GM15510 (cell line): Measurements from ENCODE around the gene SMOC2.

ENCODE experiments used
- POLR2A ChIP-seq: IDR thresholded peaks from 3 replicates; pipeline ENCODE4 v1.6.1; 2011; ENCODE audit warnings: borderline replicate concordance; ENCODE audit not compliant: insufficient read length; ENCODE audit errors: extremely low read depth

Gene SMOC2

DNA sequence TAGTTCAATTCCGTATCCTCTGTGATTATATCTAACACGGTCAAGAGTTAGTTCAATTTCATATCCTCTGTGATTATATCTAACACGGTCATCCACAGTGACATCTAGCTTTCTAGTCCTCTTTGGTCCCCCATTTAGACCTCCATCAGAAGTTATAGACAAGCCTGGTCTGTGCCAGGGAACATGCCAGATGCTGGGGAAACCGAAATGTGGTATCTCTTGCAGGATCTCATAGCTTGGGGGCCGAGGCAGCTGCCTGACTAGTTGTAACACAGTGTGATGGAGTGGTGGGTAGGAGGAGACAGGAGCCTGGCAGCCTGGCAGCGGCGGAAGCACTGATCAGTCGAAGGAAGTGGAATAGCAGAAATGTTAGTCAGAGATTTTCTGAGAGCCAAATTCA lies 13.8 kb upstream of the SMOC2 start:
- no peak for TF ChIP-seq POLR2A

DNA sequence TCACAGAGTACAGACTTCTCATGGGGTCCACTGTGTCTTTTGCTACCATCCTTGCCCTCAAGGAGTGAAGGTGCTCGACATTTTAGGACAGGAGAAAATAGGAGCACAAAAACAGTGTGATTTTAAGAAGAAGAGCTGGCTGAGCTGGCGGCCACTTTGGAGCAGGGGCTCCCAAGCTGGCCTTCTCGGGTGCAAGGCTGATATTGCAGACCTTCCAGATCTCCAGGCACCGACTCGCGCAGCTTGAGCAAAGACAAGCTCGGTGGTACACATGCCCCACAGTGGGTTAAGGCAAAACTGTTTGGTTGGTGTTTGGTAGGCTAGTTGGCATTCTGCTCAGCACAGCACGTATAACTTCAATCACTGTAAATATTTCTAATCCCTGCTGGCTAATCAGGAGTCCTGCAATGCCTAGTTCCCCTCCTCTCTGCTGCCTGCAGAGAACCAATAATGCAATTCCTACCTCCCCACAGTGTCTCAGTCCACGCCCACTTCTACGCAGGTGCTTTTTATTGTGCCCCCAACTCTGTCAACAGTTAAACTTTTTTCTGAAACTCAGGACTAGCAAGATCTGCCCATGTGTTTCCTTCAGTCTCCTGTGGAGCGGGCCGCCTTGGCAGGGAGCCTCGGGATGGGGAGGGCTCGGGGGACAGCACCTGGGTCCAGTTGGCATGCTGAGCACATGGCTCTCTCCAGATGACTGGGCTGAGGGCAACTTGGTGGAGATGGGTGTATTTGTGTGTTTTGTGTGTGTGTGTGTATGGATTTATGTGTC lies 12.7 kb upstream of the SMOC2 start:
- no peak for TF ChIP-seq POLR2A

DNA sequence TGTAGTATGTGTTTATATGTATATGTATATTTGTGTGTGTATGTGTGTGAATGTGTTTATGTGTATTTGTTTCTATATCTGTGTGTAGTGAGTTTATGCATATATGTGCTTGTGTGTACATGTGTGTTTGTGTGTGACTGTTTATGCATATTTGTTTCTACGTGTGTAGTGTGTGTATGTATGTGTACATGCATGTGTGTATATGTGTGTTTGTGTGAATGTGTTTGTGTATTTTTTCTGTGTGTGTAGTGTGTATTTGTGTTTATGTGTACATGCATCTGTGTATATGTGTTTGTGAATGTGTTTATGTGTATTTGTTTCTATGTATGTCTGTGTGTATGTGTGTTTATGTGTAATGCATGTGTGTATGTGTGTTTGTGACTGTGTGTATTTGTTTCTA lies 12.1 kb upstream of the SMOC2 start:
- no peak for TF ChIP-seq POLR2A

DNA sequence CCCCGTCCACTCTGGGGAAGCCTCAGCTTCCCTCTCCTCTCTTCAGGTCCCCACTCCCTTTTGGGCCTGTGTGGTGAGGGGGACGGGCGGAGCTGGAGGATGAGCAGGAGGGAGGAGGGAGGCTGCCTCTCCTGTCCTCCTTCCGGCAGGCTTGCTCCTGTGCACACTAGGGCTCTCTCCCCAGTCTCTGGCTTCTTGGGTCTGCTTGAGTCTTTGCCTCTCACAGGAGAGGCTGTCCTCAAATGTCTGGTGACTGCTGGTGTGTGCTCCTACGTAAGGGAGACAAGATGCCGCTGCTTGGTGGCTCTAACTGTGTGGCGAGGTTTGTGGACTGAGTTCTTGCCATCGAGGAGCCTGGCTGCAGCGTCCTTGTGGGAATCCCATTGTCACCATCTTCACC lies 8.8 kb upstream of the SMOC2 start:
- no peak for TF ChIP-seq POLR2A

DNA sequence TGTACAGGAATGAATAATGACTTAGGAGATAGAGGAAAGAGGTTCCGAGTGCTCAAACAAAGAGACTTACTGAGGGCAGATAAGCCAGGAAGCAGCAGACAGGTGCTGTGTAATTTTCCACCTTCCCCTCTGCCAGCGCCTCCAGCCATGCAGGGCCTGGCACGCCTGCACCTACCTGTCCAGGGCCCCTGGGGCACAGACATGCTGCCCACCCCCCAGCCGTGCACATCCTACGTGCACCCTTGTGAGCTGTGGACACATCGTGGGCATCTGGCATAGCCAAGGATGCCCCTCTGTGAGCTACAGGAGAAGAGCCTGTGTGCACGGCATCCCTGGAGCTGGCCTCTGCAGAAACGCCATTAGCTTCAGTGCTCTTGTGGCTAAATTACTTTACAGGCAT lies 7.1 kb upstream of the SMOC2 start:
- TF ChIP-seq POLR2A, result no peak

DNA sequence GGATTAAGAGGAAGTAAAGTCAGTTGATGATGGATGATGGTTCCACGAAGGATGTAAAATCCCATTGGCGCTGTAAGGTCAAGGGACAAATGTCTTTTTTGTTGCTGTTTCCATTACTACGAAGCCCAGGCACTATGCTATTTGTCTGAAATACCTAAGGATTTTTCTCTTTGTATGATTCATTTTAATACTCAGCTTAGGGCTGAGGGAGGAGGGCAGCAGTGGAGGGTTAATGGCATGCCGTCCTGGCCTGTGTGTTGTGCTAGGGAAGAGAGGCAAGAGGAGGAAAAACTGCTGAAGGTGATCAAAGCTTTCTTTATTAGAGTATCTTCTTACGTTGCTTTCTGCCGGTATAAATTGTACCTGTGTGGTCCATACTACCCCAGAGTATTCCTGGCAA lies 6.5 kb upstream of the SMOC2 start:
- no peak for TF ChIP-seq POLR2A

DNA sequence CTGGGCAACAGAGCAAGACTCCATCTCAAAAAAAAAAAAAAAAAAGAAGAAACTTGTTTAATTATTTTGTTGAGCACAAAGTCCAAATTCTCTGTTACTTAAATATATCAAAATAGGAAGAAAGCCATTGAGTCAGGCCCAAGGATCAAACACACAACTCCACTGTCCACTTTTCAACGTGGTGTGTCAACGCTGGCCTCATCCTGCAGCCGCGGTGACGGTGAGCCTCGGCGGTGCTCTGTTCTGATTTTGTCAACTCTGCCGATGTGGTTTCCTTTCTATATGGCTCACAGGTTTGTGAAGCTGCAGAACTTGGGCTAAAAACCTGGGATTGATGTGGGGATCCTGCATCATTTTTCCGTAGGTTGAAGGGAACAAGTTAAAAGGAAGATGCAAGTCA lies 3.2 kb upstream of the SMOC2 start:
- TF ChIP-seq POLR2A, result no peak

DNA sequence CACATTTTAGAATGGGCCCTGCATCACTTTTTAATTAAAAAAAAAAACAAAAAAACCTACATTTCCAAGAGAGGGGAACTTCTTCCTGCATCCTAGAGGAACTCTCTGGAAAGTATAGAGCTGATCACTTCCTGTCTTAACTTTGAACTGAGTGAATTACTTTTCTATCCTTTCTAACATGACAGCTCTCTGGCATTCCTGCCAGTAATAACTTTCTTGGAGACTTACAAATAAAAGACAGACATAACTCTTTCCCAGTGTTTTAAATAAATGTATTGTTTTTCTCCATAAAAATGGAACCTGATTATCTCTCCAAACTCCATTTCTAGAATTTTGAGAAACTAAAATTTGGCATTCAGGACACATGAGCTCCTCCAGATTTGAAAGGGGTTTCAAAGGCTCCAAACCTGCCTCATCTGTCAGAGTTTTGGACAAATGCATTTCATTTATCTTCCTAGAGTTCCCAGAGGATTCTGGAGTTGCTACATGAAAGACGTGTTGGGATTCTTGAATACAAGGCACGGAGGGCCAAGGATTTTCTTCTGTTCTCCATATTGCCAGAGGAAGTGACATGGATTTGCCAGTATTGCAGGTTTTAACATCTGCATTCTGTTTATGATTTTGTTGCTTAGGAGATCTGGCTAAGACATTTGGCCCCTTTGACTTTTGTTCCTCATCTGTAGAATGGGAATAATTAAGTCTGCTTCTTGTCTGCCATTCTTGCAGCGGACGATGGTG lies 2.0 kb upstream of the SMOC2 start:
- no peak for TF ChIP-seq POLR2A

DNA sequence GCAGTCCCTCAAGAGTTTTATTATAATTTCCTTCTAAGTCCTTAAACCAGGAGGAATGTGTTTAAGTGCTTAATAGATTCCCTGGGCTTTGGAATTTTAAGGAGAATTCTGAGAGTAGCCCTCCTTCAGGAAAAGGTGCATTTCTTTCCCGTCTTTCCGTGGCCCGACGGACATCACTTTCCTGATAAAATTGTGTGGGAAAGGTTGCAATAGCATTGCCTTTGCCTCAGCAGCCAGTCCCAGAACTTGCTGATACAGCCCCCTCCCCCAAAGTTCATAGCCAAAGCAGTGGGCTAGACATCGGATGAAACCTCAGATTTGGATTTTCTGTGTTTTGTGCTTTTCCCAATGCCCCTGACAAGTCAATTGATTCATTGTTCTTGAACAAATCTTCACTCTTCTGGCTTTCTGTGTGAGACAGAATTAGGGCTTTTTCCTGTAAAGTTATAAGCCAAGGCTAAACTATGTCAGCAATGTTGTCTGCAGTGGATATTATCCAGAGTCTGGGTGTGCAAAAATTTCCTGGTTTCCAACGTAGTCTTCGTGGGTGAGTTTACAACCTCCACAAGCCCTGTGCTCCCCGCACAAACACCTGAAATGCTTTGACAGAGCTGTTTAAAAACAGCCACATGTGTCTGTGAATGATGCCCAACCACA lies 1.1 kb upstream of the SMOC2 start:
- TF ChIP-seq POLR2A, result no peak

DNA sequence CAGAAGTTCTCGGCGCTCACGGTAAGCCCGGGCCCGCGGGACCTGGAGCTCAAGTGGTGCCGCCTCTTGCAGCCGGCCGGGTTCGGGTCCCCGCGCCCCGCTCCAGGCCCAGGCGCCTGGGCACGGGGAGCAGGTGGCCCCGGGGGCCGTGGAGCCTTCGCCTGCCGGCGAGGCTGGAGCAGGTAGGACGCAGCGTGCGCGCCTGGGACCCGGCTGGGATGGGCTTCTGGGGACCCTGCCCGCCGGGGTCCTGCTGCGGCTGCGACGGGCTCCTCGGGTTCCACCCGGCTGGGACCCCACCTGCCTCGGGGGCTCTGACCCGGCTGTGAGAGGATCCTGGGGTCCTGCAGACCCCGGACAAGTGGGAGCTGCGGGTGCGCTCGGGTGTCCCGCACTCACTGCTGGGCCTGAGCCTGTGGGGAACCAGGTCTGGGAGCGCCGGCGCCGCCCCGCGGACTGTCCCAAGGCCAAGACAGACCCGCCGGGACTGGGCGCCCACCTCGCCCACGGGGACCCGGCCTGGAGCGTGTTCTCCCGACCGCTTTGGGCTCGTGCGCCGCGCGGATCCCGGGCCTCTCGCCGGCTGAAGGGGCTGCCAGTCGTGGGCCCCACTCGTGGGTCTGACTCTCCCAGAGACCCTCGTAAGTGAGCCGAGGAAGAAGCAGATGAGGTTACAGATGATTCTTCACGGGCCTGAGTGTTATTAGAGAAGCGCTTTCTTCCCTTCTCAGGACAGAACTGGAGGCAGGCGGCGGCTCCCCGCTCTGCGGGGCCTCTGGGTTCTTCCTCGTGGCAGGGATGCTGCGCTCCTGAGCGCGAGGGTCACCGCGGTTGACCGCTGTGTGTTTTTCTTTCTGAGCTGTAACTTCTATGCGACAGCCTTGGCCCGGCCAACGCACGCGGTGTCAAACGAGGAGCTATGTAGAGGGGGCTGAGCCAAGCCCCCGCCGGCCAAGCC lies 729 bp downstream of the SMOC2 start:
- TF ChIP-seq POLR2A, result no peak

DNA sequence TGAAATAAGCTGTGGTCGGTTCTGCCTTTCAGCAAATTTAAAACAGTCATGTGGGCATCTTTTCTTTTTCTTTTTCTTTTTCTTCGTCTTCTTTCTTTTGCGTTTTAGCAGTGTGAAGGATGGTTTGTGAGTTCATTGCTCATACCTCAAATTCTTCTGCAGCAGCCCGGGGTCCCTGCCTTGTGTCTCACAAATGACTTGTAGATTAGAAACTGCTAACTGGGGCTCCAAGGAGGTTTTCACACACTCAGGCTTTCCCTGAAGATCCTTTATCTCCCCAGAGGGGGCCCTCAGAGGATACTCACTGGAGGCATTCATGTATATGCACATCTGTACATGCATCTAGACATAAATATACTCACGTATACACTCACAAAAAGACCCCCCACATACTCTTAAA lies 1.7 kb downstream of the SMOC2 start:
- no peak for TF ChIP-seq POLR2A

DNA sequence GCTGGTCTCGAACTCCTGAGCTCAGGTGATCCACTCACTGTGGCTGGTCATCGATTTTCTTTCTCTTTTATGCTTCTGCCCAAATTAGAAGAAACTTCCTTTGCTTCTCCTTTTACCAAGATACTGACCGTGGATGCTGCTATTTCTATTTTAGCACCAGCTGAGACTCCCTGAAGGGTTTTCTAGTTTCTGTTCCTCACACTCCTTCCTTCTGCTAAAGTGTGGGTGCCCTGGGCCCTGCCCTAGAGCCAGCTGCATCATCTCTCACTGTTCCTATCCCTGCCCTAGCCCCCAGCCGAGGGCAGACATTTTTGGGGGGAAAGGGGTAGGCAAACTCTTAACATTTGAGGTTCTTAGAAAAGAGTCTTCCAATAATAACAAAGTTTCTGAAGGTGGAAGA lies 6.3 kb downstream of the SMOC2 start:
- TF ChIP-seq POLR2A, result no peak

DNA sequence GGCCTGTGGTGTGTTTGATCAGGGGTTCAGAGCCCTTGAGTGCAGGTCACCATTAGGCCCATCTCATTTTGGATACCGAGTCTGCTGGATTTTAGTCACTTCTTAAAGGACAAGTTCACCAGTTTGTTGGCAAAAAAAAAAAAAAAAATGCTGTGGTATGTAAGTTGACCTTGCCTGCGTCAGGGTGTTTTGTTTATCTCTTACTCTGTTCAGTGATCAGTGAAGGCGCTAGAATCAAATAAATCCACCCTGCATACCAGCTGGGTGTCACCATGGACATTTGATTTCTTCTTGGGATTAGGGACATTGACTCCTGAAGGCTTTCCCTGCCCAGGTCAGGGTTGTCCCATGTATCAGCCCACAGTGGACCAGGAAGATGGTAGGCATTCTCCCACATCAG lies 6.7 kb downstream of the SMOC2 start:
- no peak for TF ChIP-seq POLR2A

DNA sequence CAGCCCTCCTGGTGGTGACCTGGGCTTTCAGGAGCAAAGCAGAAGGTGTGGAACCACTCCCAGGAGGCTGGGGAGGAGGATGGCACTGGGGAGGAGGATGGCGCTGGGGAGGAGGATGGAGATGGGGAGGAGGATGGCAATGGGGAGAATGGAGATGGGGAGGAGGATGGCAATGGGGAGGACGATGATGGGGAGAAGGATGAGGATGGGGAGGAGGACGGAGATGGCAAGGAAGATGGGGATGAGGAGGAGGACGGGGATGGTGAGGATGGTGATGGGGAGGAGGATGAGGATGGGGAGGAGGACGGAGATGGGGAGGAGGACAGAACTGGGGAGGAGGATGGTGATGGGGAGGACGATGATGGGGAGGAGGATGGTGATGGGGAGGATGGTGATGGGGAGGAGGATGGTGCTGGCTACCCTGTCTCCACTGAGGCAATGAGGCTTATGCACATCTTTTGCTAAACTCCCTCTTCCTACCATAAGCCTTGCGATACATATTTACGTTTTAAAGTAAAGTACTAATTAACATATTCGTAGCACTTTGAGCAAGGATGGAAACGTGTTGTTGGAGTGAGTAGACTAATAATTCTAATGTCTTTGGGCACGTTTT lies 7.4 kb downstream of the SMOC2 start:
- no peak for TF ChIP-seq POLR2A
